Neural cell (in vitro differentiated cells): ENCODE data around the gene IQSEC1. TPM values are rescaled to one million over a fixed set of nuclear protein-coding genes. Genes with fewer than 3 reads are reported as not detected.

Source experiments
- H2AFZ ChIP-seq: fragments of 200-600, 300-800 bp; sonication (generic), shearing (Covaris generic); 2 replicates; pipeline ENCODE4 v1.6.0; 2014; ENCODE audit warnings: low read depth, mild to moderate bottlenecking, antibody characterized with exemption, low read length, moderate library complexity
- H3F3A ChIP-seq: fragments of 200-600 bp; shearing (Covaris generic); 2 replicates; pipeline ENCODE4 v1.6.1; 2016; ENCODE audit warnings: mild to moderate bottlenecking, moderate library complexity, mixed read lengths, antibody characterized with exemption, low read length; ENCODE audit not compliant: insufficient read depth, poor library complexity, severe bottlenecking
- H3K27ac ChIP-seq: fragments of 200-600, 300-800 bp; sonication (generic), shearing (Covaris generic); 2 replicates; pipeline ENCODE4 v1.5.1; 2014; ENCODE audit warnings: mild to moderate bottlenecking, low read length, moderate library complexity
- H3K27me3 ChIP-seq: fragments of 300-800, 200-600 bp; sonication (generic), shearing (Covaris generic); 2 replicates; pipeline ENCODE4 v1.6.0; 2014; ENCODE audit warnings: mild to moderate bottlenecking, low read depth, low read length, moderate library complexity; ENCODE audit not compliant: insufficient read depth
- H3K36me3 ChIP-seq: fragments of 300-800, 200-600 bp; sonication (generic), shearing (Covaris generic); 2 replicates; pipeline ENCODE4 v1.5.1; 2014; ENCODE audit warnings: mild to moderate bottlenecking, antibody characterized with exemption, low read length, moderate library complexity; ENCODE audit not compliant: insufficient read depth
- H3K4me2 ChIP-seq: fragments of 300-800, 200-600 bp; sonication (generic), shearing (Covaris generic); 2 replicates; pipeline ENCODE4 v1.6.0; 2014; ENCODE audit warnings: mild to moderate bottlenecking, low read length
- H3K4me3 ChIP-seq: fragments of 300-800, 200-600 bp; sonication (generic), shearing (Covaris generic); 2 replicates; pipeline ENCODE4 v1.5.1; 2014; ENCODE audit warnings: mild to moderate bottlenecking, low read length, moderate library complexity
- H3K79me2 ChIP-seq: fragments of 200-600 bp; shearing (Covaris generic); replicated peaks from 2 replicates; pipeline ENCODE4 v1.6.0; 2014; ENCODE audit warnings: mild to moderate bottlenecking, low read length, moderate library complexity; ENCODE audit not compliant: insufficient read depth
- H3K9ac ChIP-seq: fragments of 300-800, 200-600 bp; sonication (generic), shearing (Covaris generic); 2 replicates; pipeline ENCODE4 v1.6.1; 2016; ENCODE audit warnings: mild to moderate bottlenecking, low read length, mixed read lengths
- H3K9me2 ChIP-seq: fragments of 200-600 bp; shearing (Covaris generic); 2 replicates; pipeline ENCODE4 v1.6.1; 2016; ENCODE audit warnings: mild to moderate bottlenecking, low read length, mixed read lengths; ENCODE audit not compliant: insufficient read depth
- H3K9me3 ChIP-seq: fragments of 200-600, 300-800 bp; sonication (generic), shearing (Covaris generic); 2 replicates; pipeline ENCODE4 v1.6.1; 2016; ENCODE audit warnings: mild to moderate bottlenecking, mixed run types, low read length, moderate library complexity, mixed read lengths
- H4K20me1 ChIP-seq: fragments of 200-600 bp; shearing (Covaris generic); 2 replicates; pipeline ENCODE4 v1.6.1; 2016; ENCODE audit warnings: mild to moderate bottlenecking, mixed run types; ENCODE audit not compliant: insufficient read depth
- EP300 ChIP-seq: fragments of 450-650 bp; conservative IDR thresholded peaks from 2 replicates; pipeline ENCODE4 v1.6.1; 2014; ENCODE audit warnings: antibody characterized with exemption, mild to moderate bottlenecking, moderate library complexity; ENCODE audit not compliant: poor library complexity, severe bottlenecking
- EZH2 ChIP-seq: fragments of 200-600, 300-800 bp; shearing (Covaris generic), sonication (generic); IDR thresholded peaks from 2 replicates; pipeline ENCODE4 v1.6.1; 2014; ENCODE audit warnings: antibody characterized with exemption, low read length, borderline replicate concordance, mild to moderate bottlenecking; ENCODE audit not compliant: insufficient read depth, poor library complexity, severe bottlenecking
- MXI1 ChIP-seq: fragments of 450-650 bp; conservative IDR thresholded peaks from 2 replicates; pipeline ENCODE4 v1.6.1; 2014; ENCODE audit warnings: antibody characterized with exemption, mild to moderate bottlenecking; ENCODE audit not compliant: poor library complexity, severe bottlenecking
- POLR2AphosphoS5 ChIP-seq: IDR thresholded peaks from 2 replicates; pipeline ENCODE4 v1.6.1; 2012
- RAD21 ChIP-seq: fragments of 450-650 bp; conservative IDR thresholded peaks from 2 replicates; pipeline ENCODE4 v1.6.1; 2014; ENCODE audit warnings: antibody characterized with exemption, mild to moderate bottlenecking, moderate library complexity
- SMC3 ChIP-seq: fragments of 450-650 bp; conservative IDR thresholded peaks from 2 replicates; pipeline ENCODE4 v1.6.1; 2014; ENCODE audit warnings: antibody characterized with exemption, mild to moderate bottlenecking, moderate library complexity; ENCODE audit not compliant: poor library complexity
- TAF1 ChIP-seq: IDR thresholded peaks from 2 replicates; pipeline ENCODE4 v1.6.1; 2012; ENCODE audit warnings: low read depth
- polyA plus RNA-seq: library from polyadenylated mRNA; depleted of rRNA; stranded (reverse); fragments of >200 nt; gene quantifications from 2 replicates; pipeline ENCODE4 v1.2.3, GENCODE V29; 2014
- TF ChIP-seq, protein P1 (sequence below): IDR thresholded peaks from 2 replicates; pipeline ENCODE4 v1.6.1; 2012; ENCODE audit warnings: borderline replicate concordance
- TF ChIP-seq, protein P2 (sequence below): fragments of 450-650 bp; IDR thresholded peaks from 2 replicates; pipeline ENCODE4 v1.5.1; 2014; ENCODE audit warnings: antibody characterized with exemption, mild to moderate bottlenecking, moderate library complexity; ENCODE audit not compliant: poor library complexity, severe bottlenecking

Gene IQSEC1
- polyA plus RNA-seq, 1 donor from 2014 or later = 6.0 TPM

DNA sequence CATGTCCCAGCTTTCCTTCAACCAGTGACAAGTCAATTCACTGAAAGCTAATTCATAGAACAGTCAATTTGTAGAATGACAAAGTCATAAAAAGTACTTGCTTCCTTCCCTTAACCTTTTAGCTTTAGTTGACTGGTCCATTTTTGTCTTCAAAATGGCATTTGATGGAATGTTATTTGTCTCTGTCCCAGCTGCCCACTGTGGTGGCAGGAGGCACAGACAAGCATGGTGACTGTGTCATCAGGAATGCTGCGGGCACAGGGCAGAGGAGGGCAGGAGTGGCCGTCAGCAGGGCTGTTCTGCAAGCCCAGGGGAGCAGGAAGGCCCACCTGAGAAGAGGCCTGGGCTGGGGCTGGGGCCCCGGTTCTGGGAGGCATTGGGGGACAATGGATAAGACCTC, 10.0 kb downstream of the IQSEC1 start:
- Histone ChIP-seq H3K27me3 (no peaks in the 10 kb centered on the region), H3K9me3 (no peaks in the 10 kb centered on the region), H4K20me1 (no peaks in the 10 kb centered on the region), H3K36me3 (no peaks in the 10 kb centered on the region), H3K79me2 (no peaks in the 10 kb centered on the region), H3F3A (no peaks in the 10 kb centered on the region), H3K4me2 (no peak overlapping the region), H3K9ac (no peak overlapping the region), H3K27ac (no peak overlapping the region), H3K9me2 (no peaks in the 10 kb centered on the region), H2AFZ (no peak overlapping the region), H3K4me3 (no peak overlapping the region)
- TF ChIP-seq, protein P1, sequence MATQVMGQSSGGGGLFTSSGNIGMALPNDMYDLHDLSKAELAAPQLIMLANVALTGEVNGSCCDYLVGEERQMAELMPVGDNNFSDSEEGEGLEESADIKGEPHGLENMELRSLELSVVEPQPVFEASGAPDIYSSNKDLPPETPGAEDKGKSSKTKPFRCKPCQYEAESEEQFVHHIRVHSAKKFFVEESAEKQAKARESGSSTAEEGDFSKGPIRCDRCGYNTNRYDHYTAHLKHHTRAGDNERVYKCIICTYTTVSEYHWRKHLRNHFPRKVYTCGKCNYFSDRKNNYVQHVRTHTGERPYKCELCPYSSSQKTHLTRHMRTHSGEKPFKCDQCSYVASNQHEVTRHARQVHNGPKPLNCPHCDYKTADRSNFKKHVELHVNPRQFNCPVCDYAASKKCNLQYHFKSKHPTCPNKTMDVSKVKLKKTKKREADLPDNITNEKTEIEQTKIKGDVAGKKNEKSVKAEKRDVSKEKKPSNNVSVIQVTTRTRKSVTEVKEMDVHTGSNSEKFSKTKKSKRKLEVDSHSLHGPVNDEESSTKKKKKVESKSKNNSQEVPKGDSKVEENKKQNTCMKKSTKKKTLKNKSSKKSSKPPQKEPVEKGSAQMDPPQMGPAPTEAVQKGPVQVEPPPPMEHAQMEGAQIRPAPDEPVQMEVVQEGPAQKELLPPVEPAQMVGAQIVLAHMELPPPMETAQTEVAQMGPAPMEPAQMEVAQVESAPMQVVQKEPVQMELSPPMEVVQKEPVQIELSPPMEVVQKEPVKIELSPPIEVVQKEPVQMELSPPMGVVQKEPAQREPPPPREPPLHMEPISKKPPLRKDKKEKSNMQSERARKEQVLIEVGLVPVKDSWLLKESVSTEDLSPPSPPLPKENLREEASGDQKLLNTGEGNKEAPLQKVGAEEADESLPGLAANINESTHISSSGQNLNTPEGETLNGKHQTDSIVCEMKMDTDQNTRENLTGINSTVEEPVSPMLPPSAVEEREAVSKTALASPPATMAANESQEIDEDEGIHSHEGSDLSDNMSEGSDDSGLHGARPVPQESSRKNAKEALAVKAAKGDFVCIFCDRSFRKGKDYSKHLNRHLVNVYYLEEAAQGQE = no peak
- TF ChIP-seq EP300 (no peak), SMC3 (no peak), MXI1 (no peak), RAD21 (no peak), TAF1 (no peak), EZH2 (no peak), POLR2AphosphoS5 (no peak)
- TF ChIP-seq, protein P2, sequence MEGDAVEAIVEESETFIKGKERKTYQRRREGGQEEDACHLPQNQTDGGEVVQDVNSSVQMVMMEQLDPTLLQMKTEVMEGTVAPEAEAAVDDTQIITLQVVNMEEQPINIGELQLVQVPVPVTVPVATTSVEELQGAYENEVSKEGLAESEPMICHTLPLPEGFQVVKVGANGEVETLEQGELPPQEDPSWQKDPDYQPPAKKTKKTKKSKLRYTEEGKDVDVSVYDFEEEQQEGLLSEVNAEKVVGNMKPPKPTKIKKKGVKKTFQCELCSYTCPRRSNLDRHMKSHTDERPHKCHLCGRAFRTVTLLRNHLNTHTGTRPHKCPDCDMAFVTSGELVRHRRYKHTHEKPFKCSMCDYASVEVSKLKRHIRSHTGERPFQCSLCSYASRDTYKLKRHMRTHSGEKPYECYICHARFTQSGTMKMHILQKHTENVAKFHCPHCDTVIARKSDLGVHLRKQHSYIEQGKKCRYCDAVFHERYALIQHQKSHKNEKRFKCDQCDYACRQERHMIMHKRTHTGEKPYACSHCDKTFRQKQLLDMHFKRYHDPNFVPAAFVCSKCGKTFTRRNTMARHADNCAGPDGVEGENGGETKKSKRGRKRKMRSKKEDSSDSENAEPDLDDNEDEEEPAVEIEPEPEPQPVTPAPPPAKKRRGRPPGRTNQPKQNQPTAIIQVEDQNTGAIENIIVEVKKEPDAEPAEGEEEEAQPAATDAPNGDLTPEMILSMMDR = no peak

DNA sequence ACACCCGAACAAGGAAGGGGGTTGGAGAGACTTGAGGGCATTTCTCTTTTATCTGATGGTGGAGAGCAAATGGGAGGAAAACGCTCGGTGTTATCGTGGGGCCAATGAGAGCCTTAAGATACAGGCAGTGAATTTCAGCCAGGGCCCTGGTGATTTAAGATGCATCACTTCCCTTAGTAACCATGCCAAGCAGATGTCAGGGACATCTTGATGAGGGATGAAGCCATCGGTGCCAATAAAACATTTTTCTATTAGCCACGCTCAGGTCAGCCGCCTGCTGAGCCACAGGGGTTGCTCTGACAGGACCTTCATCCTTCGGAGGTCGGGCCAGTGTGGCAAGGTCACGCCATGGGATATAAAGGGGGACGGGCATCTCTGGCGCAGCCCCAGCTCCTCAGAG, 10.6 kb downstream of the IQSEC1 start:
- Histone ChIP-seq H3F3A (no peaks in the 10 kb centered on the region), H3K9me3 (no peaks in the 10 kb centered on the region), H3K27ac (no peak overlapping the region), H4K20me1 (no peaks in the 10 kb centered on the region), H3K27me3 (no peaks in the 10 kb centered on the region), H3K36me3 (no peaks in the 10 kb centered on the region), H3K9ac (no peak overlapping the region), H3K4me2 (no peak overlapping the region), H2AFZ (no peak overlapping the region), H3K9me2 (no peaks in the 10 kb centered on the region), H3K79me2 (no peaks in the 10 kb centered on the region), H3K4me3 (no peak overlapping the region)
- TF ChIP-seq SMC3 = no peak
- TF ChIP-seq EZH2 = no peak
- no peak for TF ChIP-seq RAD21

DNA sequence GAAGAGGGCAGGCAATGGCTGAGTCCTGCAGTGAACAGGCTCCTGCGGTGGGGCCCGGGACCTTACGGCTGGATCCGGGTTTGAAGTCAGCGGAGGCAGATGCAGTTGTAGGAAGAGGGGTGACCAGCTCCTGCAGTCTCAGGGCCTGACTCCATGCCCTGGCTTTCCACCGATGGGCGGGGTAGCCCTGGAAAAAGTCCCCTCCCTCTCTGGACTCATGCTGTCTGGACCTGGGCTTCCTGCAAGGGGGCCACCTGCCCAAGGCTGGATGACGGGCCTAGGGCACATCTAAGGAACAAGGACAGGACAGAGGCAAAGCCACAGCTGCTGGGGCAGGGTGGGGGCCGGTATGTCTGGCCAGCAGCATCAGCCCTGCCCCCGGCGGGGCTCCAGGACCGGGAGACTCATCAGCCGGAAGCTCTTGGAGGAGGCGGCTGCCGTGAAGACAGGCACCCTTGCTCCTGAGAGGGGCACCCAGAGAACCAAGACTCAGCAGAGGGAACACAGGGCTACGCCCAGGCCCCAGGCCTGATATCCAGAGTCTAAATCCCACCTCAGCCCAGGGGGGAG, 12.8 kb downstream of the IQSEC1 start:
- Histone ChIP-seq H3K4me2 (no peak overlapping the region), H4K20me1 (no peaks in the 10 kb centered on the region), H3F3A (no peaks in the 10 kb centered on the region), H3K27ac (no peak overlapping the region), H3K4me3 (no peak overlapping the region), H3K9me3 (no peaks in the 10 kb centered on the region), H3K79me2 (no peaks in the 10 kb centered on the region), H3K27me3 (no peaks in the 10 kb centered on the region), H3K9ac (no peak overlapping the region), H3K9me2 (no peaks in the 10 kb centered on the region), H2AFZ (no peak overlapping the region), H3K36me3 (no peaks in the 10 kb centered on the region)
- TF ChIP-seq POLR2AphosphoS5 = no peak
- no peak for TF ChIP-seq SMC3
- no peak for TF ChIP-seq EZH2
- TF ChIP-seq, protein P1 = no peak
- TF ChIP-seq MXI1 = no peak
